Inflammatory macrophage (primary cell): Measurements from ENCODE around the gene TRIM54.
A peak's percentile ranks its signal among the peaks of the same experiment; 100 is the strongest.
"Not testable (repeated sequence)": the region's sequence is repeated elsewhere in the genome, so short reads cannot be mapped to it uniquely, and the experiment has no call there.

Experiments used
- DNase-seq, 2 donors: peaks; one replicate each; pipeline ENCODE4 v3.0.0-alpha.2; 2020 to 2022

The TRIM54 gene

GRCh38 chr2:27284996-27285395 is 2.8 kb downstream of the TRIM54 start:
- DNase-seq, result no peak

GRCh38 chr2:27285481-27285880 is 3.3 kb downstream of the TRIM54 start:
- DNase-seq, result no peak

GRCh38 chr2:27288610-27289009 is 6.4 kb downstream of the TRIM54 start:
- DNase-seq, result no peak

- DNase-seq, result no peak
These were observed 8.3 kb downstream of the TRIM54 start for GRCh38 chr2:27290549-27290948.

GRCh38 chr2:27291865-27292264 is 9.6 kb downstream of the TRIM54 start:
- DNase-seq, result peak in 1 of 2 donors; percentile 5

GRCh38 chr2:27294928-27295327 is 12.7 kb downstream of the TRIM54 start:
- DNase-seq, result no peak

GRCh38 chr2:27296481-27296880 is 14.3 kb downstream of the TRIM54 start:
- peak in 1 of 2 donors; percentile 65 for DNase-seq

GRCh38 chr2:27297195-27297594 is 15.0 kb downstream of the TRIM54 start:
- DNase-seq, result no peak

- DNase-seq, result no peak
These were observed 16.3 kb downstream of the TRIM54 start for GRCh38 chr2:27298391-27299080.

- not testable (repeated sequence) for DNase-seq
These were observed 18.4 kb downstream of the TRIM54 start for GRCh38 chr2:27300606-27301005.

- peak; percentile 79 to 82 for DNase-seq
These were observed 21.1 kb downstream of the TRIM54 start for GRCh38 chr2:27303093-27304025.

- DNase-seq, result no peak
These were observed 22.4 kb downstream of the TRIM54 start for GRCh38 chr2:27304488-27305240.

- no peak for DNase-seq
These were observed 23.3 kb downstream of the TRIM54 start for GRCh38 chr2:27305516-27305915.

GRCh38 chr2:27306136-27306535 is 23.9 kb downstream of the TRIM54 start:
- no peak for DNase-seq

GRCh38 chr2:27306573-27307286 is 24.5 kb downstream of the TRIM54 start:
- DNase-seq, result no peak

- no peak for DNase-seq
These were observed 25.0 kb downstream of the TRIM54 start for GRCh38 chr2:27307287-27307544.

GRCh38 chr2:27307545-27308358 is 25.5 kb downstream of the TRIM54 start:
- DNase-seq, result no peak

GRCh38 chr2:27308359-27308881 is 26.2 kb downstream of the TRIM54 start, which contains the start of gene UCN:
Gene UCN, minus strand, starts transcription at chr2:27308445. Its CDS starts 550 bp downstream, at chr2:27307895.
- DNase-seq, result no peak

GRCh38 chr2:27309651-27310050 is 27.4 kb downstream of the TRIM54 start:
- no peak for DNase-seq

GRCh38 chr2:27312152-27312551 is 29.9 kb downstream of the TRIM54 start:
- DNase-seq, result no peak

GRCh38 chr2:27313882-27314645 is 31.8 kb downstream of the TRIM54 start:
- DNase-seq, result no peak
